ENCODE data around the gene ST3GAL3. TPM values are rescaled to one million over a fixed set of nuclear protein-coding genes. Genes with fewer than 3 reads are reported as not detected.

The ST3GAL3 gene
- total RNA-seq, 4 donors from 2014 or later = 32.2 to 57.4 (median 38.3) TPM

GRCh38 chr1:43934101-43934985 is 227.0 kb downstream of the ST3GAL3 start:
- Histone ChIP-seq H3K9me3 (no peaks in the 10 kb centered on the region), H3K4me3 (peak overlapping the region in 3 of 4 donors; percentile 45 to 54 (median 46)), H3K27ac (peak overlapping the region in 3 of 4 donors; percentile 2 to 39 (median 30)), H3K27me3 (no peaks in the 10 kb centered on the region), H3K4me1 (peaks cover 27 to 28% of the 10 kb centered on the region in 2 donors), H3K36me3 (peaks cover 0 to 6% of the 10 kb centered on the region in 2 donors)
- ATAC-seq = peak; percentile 62 to 70
- no peak for TF ChIP-seq POLR2A (IDR thresholded peaks at IDR 0.05)
- TF ChIP-seq CTCF (IDR thresholded peaks at IDR 0.05 in 4 of 5, conservative IDR thresholded peaks at IDR 0.05 in 1 of 5) = peak; percentile 75 to 93 (median 86)
- in situ Hi-C loops (cut with MboI; ENCODE audit: low sequenced_read_pairs in 4 of 4) = loop anchor here in 3 of 4 donors (5.0 to 25.0 kb wide), 4 partner anchors 162 to 397 kb away; partner anchors contain the start of gene PTPRF (in 2 of the 3)
- peak in 1 of 2 donors; percentile 72 for DNase-seq
- intact Hi-C loops (cut with DNase I; ENCODE audit: low total_unique reads) = loop anchor here (1.0 to 5.0 kb wide), 2 partner anchors 171 to 402 kb away; partner anchors contain the start of gene PTPRF

- in situ Hi-C loops (cut with MboI; ENCODE audit: low sequenced_read_pairs in 4 of 4) = loop anchor here (5.0 to 25.0 kb wide), 4 partner anchors 163 to 398 kb away; partner anchors contain the start of gene PTPRF (in 2 of the 4)
- Histone ChIP-seq H3K4me3 (no peak overlapping the region), H3K27me3 (no peaks in the 10 kb centered on the region), H3K4me1 (peaks cover 28 to 32% of the 10 kb centered on the region in 2 donors), H3K9me3 (no peaks in the 10 kb centered on the region), H3K27ac (no peak overlapping the region), H3K36me3 (peaks cover 0 to 3% of the 10 kb centered on the region in 2 donors)
- ATAC-seq (no peak), DNase-seq (no peak)
- intact Hi-C loops (cut with DNase I; ENCODE audit: low total_unique reads) = loop anchor here (1.0 to 5.0 kb wide), 2 partner anchors 172 to 403 kb away; partner anchors contain the start of gene PTPRF
- TF ChIP-seq POLR2A (IDR thresholded peaks at IDR 0.05) (no peak), CTCF (IDR thresholded peaks at IDR 0.05 in 4 of 5, conservative IDR thresholded peaks at IDR 0.05 in 1 of 5) (no peak)
These were observed 227.6 kb downstream of the ST3GAL3 start for GRCh38 chr1:43934986-43935324.

GRCh38 chr1:43935711-43936427 is 228.5 kb downstream of the ST3GAL3 start:
- Histone ChIP-seq H3K4me1 (peaks cover 28 to 32% of the 10 kb centered on the region in 2 donors), H3K27me3 (no peaks in the 10 kb centered on the region), H3K9me3 (no peaks in the 10 kb centered on the region), H3K4me3 (peak overlapping the region; percentile 26 to 51 (median 37)), H3K36me3 (no peaks in the 10 kb centered on the region), H3K27ac (no peak overlapping the region)
- no peak for DNase-seq
- no peak for ATAC-seq
- TF ChIP-seq CTCF (IDR thresholded peaks at IDR 0.05 in 4 of 5, conservative IDR thresholded peaks at IDR 0.05 in 1 of 5) (no peak), POLR2A (IDR thresholded peaks at IDR 0.05) (no peak)
- intact Hi-C loops (cut with DNase I; ENCODE audit: low total_unique reads) = no loop called here
- in situ Hi-C loops (cut with MboI; ENCODE audit: low sequenced_read_pairs in 4 of 4) = loop anchor here in 3 of 4 donors (5.0 to 25.0 kb wide), 2 partner anchors 169 to 399 kb away; partner anchors contain the start of gene PTPRF (in 2 of the 3)

- no peaks in the 10 kb centered on the region for H3K9me3 ChIP-seq
- in situ Hi-C loops (cut with MboI; ENCODE audit: low sequenced_read_pairs in 4 of 4) = loop anchor here in 3 of 4 donors (5.0 to 25.0 kb wide), 2 partner anchors 169 to 399 kb away; partner anchors contain the start of gene PTPRF (in 2 of the 3)
- H3K36me3 ChIP-seq = no peaks in the 10 kb centered on the region
- H3K27ac ChIP-seq = no peak overlapping the region
- intact Hi-C loops (cut with DNase I; ENCODE audit: low total_unique reads) = no loop called here
- no peak for TF ChIP-seq POLR2A (IDR thresholded peaks at IDR 0.05)
- TF ChIP-seq CTCF (IDR thresholded peaks at IDR 0.05 in 4 of 5, conservative IDR thresholded peaks at IDR 0.05 in 1 of 5) = no peak
- DNase-seq (no peak), ATAC-seq (no peak)
- peak overlapping the region; percentile 26 to 49 (median 38) for H3K4me3 ChIP-seq
- H3K4me1 ChIP-seq = peaks cover 28 to 32% of the 10 kb centered on the region in 2 donors
- no peaks in the 10 kb centered on the region for H3K27me3 ChIP-seq
These were observed 229.3 kb downstream of the ST3GAL3 start for GRCh38 chr1:43936431-43937151.
